AG20443 (cell line): Measurements from ENCODE around the gene NAPG.
"Not testable (repeated sequence)": the region's sequence is repeated elsewhere in the genome, so short reads cannot be mapped to it uniquely, and the experiment has no call there.

ENCODE experiments used
- DNase-seq: peaks from one replicate; pipeline ENCODE4 v3.0.0; 2012; ENCODE audit warnings: low spot score, mixed read lengths

Gene NAPG

GRCh38 chr18:10525697-10526560 lies at the start of gene NAPG:
NAPG (plus strand) TSS chr18:10526027; CDS start chr18:10526103, 76 bp downstream.
- DNase-seq, result peak; percentile 100

- DNase-seq, result peak; percentile 69
Measured at GRCh38 chr18:10476338-10476791, 49.5 kb upstream of the NAPG start.

- no peak for DNase-seq
Measured at GRCh38 chr18:10477121-10477862, 48.5 kb upstream of the NAPG start.

GRCh38 chr18:10477863-10478260 lies 48.0 kb upstream of the NAPG start:
- DNase-seq, result no peak

GRCh38 chr18:10481831-10482230 lies 44.0 kb upstream of the NAPG start:
- DNase-seq, result no peak

DNA sequence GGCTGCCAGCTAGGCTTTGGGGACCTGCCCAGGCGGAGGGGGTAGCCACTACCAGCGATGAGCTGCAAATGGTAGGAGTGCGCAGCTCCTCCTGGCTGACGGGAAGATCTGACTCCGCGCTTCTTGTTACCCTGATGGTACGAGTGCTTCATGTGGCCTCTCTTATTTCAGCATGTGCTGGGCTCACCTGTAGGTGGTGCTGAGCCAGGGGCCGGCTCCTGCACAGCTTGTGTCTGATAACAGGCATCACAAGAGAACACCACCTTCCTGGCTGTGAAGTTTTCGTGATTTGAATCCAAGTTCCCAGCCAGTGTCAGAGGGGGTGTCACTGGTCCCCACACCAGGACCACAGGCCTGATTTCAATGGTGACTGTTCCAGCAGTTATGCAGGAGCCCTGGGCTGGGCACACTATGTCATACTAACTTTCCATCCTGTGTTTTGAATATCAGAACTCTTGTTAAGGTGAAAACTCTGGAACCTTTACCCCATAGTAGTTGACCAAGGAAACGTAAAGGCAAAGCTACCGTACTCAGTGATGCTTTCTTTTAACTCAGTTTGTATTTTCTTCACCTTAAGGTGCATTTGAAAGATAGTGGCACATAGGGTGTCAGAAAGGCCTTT lies 43.4 kb upstream of the NAPG start:
- DNase-seq, result no peak

DNA sequence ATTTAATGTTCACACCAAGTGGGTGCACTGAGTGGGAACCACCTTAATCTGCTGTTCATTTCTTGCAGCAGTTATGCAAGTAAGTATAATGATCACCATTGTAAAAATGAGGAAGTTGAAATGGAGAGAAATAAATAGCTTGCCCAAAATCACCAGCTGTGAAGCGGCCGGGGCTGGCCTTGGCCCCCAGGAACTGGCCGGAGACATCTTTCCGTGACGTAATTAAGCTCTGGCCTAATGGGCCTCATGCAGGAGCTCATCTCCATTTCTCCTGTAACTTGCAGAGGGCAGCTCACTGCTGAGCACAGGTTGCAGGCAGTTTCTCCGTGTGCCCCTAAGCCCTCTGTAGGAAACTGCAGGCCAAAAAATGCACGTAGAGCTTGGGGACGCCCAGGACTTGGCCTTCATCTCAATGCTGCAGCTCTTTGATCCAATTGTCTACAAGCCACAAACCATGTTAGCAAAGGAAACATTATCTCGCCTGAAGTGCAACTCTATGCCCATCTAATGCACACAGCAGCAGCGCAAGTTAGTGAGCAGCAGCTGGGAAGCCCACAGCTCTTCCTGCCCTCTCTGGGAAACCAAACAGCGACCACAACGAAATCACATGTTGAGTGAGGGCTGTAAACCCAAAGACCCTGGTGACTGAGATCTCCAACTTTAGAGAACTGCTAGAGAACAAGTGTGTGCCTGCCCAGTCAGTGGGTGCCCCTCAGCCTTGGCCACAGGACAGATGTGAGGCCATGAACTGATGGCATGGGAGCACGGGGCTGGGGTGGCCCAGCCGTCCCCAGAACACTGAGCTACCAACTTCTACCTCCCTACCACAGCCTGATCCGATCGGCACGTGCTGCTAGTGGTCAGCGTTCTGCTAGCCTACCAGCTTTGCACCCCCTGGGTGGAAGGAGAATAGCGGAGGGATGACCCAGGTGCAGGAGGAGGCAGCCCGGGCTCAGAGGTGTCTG lies 42.6 kb upstream of the NAPG start:
- peak; percentile 5 for DNase-seq

DNA sequence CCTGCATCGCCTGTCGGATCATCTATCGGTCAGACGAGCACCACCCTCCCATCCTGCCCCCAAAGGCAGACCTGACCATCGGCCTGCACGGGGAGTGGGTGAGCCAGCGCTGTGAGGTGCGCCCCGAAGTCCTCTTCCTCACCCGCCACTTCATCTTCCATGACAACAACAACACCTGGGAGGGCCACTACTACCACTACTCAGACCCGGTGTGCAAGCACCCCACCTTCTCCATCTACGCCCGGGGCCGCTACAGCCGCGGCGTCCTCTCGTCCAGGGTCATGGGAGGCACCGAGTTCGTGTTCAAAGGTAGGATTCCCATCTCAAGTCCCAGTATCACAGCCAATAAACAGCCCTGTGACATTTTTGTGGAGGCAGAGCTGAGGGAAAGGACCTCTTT lies 40.4 kb upstream of the NAPG start:
- DNase-seq, result no peak

- DNase-seq, result no peak
Measured at GRCh38 chr18:10486362-10486761, 39.5 kb upstream of the NAPG start.

GRCh38 chr18:10487154-10487553 lies 38.7 kb upstream of the NAPG start:
- DNase-seq, result no peak

GRCh38 chr18:10488017-10488416 lies 37.8 kb upstream of the NAPG start:
- DNase-seq, result peak; percentile 48

GRCh38 chr18:10490401-10491165 lies 35.2 kb upstream of the NAPG start:
- no peak for DNase-seq

DNA sequence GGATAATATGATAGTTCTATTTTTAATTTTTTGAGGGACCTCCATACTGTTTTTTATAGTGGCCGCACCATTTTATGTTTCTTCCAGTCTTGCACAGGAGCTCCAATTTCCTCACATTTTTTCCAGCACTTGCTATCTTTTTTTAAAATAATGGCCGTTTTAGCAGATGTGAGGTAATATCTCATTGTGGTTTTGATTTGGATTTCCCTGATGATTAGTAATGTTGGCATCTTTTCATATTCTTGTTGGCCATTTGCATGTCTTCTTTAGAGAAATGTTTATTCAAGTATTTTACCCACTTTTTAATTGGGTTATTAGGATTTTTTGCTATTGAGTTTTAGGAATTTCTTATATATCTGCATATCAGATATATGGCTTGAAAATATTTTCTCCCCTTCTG lies 29.9 kb upstream of the NAPG start:
- no peak for DNase-seq

DNA sequence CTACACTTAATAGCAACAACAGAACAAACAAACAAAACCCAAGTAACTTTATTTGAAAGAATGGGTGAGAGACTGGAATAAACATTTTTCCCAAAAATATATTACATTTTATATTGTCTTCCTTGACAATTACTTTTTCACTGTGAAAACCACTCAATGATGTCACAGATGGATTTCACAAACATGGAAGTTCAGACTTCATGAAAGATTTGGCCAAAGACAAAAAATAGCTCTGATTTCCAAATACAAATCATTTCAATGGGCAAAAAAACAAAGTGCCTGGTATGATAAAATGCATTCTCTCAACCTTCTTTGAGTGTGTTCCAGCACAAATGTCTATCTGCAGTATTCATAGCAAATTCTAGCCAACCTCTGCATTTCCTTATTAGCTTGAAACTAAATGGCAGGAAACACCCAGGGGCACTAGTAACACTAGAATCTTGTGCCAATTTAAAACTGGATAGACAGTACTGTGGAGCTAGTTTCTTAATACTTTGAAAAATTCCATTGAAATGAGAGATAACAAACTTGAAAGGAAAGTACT lies 28.5 kb upstream of the NAPG start:
- DNase-seq, result peak; percentile 39

DNA sequence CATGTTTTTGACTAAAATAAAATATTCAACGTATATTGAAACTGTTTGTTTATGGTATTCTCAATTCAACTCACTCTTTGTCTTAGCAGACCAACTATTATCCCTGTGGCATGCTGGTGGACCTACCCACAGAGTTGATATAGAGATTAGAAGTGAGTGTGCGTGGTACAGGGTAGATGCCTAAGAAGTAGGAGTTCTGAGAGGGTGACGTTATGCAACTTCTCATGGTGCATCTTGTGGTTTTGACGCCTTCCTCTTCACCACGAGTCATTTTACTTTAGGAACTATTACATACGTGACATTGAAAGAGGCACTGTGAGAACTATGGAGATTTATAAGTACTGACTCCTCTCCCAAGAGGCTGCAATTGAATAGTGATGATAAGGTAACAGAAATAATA lies 26.6 kb upstream of the NAPG start:
- DNase-seq, result no peak

DNA sequence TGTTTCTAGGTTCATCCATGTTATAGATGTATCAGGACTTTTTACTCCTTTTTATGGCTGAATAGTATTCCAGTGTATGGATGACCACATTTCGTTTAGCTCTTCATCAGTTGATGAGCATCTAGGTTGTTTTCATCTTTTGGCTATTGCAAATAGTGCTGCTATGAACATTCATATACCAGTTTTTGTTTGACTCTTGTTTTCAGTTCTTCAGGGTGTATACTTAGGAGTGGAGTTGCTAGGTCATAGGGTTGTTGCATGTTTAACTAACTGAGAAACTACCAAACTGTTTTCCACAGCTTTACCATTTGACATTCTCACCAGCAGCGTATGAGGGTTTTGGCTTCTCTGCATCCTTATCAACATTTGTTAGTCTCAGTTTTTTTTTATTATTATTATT lies 25.8 kb upstream of the NAPG start:
- DNase-seq, result no peak

- DNase-seq, result no peak
Measured at GRCh38 chr18:10504723-10505122, 21.1 kb upstream of the NAPG start.

DNA sequence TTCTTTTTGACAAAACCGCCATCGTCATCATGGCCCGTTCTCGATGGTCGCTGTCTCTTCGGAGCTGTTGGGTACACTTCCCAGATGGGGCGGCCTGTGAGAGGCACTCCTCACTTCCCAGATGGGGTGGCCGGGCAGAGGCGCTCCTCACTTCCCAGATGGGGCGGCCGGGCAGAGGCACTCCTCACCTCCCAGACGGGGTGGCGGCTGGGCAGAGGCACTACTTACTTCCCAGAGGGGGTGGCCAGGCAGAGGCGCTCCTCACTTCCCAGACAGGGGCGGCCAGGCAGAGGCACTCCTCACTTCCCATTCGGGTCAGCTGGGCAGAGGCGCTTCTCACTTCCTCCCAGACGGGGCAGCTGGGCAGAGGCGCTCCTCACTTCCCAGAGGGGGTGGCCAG lies 19.9 kb upstream of the NAPG start:
- DNase-seq, result not testable (repeated sequence)

DNA sequence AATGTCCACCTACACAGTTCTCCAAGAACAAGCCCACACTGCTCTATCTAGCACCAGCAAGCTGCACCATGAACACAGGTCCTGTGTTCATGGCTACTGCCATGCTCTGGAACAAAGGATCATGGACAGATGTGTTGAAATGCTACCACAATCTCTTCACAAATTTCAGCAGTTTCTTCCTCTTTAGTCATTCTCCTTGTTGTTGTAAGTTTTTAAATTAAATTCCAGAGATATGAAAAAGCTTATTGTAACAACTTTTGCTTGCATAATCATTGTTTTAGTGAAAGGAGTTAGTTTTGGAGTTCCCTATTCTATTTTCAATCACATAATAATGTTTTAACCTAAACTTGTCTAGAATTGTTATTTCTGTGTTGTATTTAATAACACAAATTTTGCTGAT lies 17.2 kb upstream of the NAPG start:
- peak; percentile 37 for DNase-seq

GRCh38 chr18:10511236-10511635 lies 14.6 kb upstream of the NAPG start:
- no peak for DNase-seq

DNA sequence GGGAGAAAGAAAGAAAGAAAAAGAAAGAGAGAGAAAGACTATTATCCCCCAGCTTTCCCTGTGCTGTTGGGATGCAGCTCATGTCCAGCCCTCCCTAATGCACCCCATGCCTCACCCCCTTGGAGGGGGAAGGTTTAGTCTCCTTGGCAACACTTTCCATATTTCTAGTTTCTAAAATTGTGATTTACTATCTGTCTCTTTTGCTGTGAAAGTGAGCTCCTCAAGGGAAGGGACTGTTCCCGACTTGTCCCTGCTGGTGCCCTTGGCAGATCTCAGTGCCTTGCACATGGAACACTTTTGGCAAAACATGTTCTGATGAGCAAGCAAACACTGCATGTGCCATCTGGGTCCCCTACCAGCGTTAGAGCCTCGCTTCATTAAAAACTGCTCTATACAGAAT lies 11.7 kb upstream of the NAPG start:
- DNase-seq, result no peak
